Ovary (tissue), 3 donors: Measurements from ENCODE around the gene IL6.

Source experiments
- CTCF ChIP-seq, 3 donors: fragments of 450-650 bp in 2 of 3; fragments of 200-600 bp in 1 of 3; IDR thresholded peaks; one replicate each; pipeline versions ENCODE4 v1.5.1 to v1.8.0; 2016 to 2022; ENCODE audit warnings: antibody characterized with exemption in 3 of 3, mild to moderate bottlenecking in 1 of 3
- POLR2A ChIP-seq: fragments of 450-650 bp; IDR thresholded peaks from one replicate; pipeline ENCODE4 v1.6.1; 2017; ENCODE audit warnings: antibody characterized with exemption, mild to moderate bottlenecking, moderate library complexity
- donor health status: DM: no; HTN: no; CAD: no.

- no peak for TF ChIP-seq POLR2A
- TF ChIP-seq CTCF (IDR thresholded peaks at IDR 0.05): no peak
These were observed 31.6 kb downstream of the IL6 start for GRCh38 chr7:22758576-22758975.
